Smooth muscle cell (in vitro differentiated cells): ENCODE data around the gene MYO5B. TPM values are rescaled to one million over a fixed set of nuclear protein-coding genes. Genes with fewer than 3 reads are reported as not detected.
"Not testable (repeated sequence)": the region's sequence is repeated elsewhere in the genome, so short reads cannot be mapped to it uniquely, and the experiment has no call there.

ENCODE experiments used
- DNase-seq: peaks from one replicate; lab custom pipeline; 2025; ENCODE audit not compliant: unreplicated experiment; lab: John Stamatoyannopoulos, UW
- H2AFZ ChIP-seq: fragments of 200-600 bp; sonication (generic); 2 replicates; pipeline ENCODE4 v1.6.0; 2016; ENCODE audit warnings: antibody characterized with exemption, low read depth, mild to moderate bottlenecking
- H3F3A ChIP-seq: fragments of 200-600 bp; sonication (generic); 2 replicates; pipeline ENCODE4 v1.6.0; 2017; ENCODE audit warnings: antibody characterized with exemption, low read depth
- H3K27ac ChIP-seq: fragments of 200-600 bp; sonication (generic); 2 replicates; pipeline ENCODE4 v1.5.1; 2016; ENCODE audit warnings: low read depth, mild to moderate bottlenecking
- H3K27me3 ChIP-seq: fragments of 200-600 bp; sonication (generic); 2 replicates; pipeline ENCODE4 v1.6.1; 2016; ENCODE audit warnings: low read depth, mild to moderate bottlenecking
- H3K36me3 ChIP-seq: fragments of 200-600 bp; sonication (generic); 2 replicates; pipeline ENCODE4 v1.5.1; 2016; ENCODE audit warnings: low read depth
- H3K4me1 ChIP-seq: fragments of 200-600 bp; sonication (generic); 2 replicates; pipeline ENCODE4 v1.5.1; 2016; ENCODE audit warnings: low read depth
- H3K4me2 ChIP-seq: fragments of 200-600 bp; sonication (generic); 2 replicates; pipeline ENCODE4 v1.6.0; 2016; ENCODE audit warnings: mild to moderate bottlenecking
- H3K4me3 ChIP-seq: fragments of 200-600 bp; sonication (generic); 2 replicates; pipeline ENCODE4 v1.5.1; 2016; ENCODE audit warnings: mild to moderate bottlenecking
- H3K79me2 ChIP-seq: fragments of 200-600 bp; sonication (generic); 2 replicates; pipeline ENCODE4 v1.6.0; 2016; ENCODE audit warnings: low read depth, mild to moderate bottlenecking
- H3K9ac ChIP-seq: fragments of 200-600 bp; sonication (generic); 2 replicates; pipeline ENCODE4 v1.6.0; 2016; ENCODE audit warnings: low read depth
- H3K9me3 ChIP-seq: fragments of 200-600 bp; sonication (generic); replicated peaks from 2 replicates; pipeline ENCODE4 v1.5.1; 2016; ENCODE audit warnings: low read depth
- H4K20me1 ChIP-seq: fragments of 200-600 bp; sonication (generic); 2 replicates; pipeline ENCODE4 v1.6.0; 2016; ENCODE audit warnings: low read depth
- CTCF ChIP-seq: fragments of 200-600 bp; sonication (generic); IDR thresholded peaks from 2 replicates; pipeline ENCODE4 v1.5.1; 2017; ENCODE audit warnings: borderline replicate concordance, mild to moderate bottlenecking, antibody characterized with exemption; ENCODE audit not compliant: insufficient read depth, poor library complexity, severe bottlenecking
- WGBS: methylation state at CpG from one replicate; pipeline ENCODE4 v1.1.7; 2016; ENCODE audit warnings: low lambda C conversion rate; 5-methylcytosine and 5-hydroxymethylcytosine counted together
- polyA plus RNA-seq: library from polyadenylated mRNA; unstranded; fragments of >200 nt; fragmentation: Nextera tagmentation; extraction: Ambion mirVana; gene quantifications from 2 replicates; pipeline ENCODE4 v1.2.1, GENCODE V29; 2016
- total RNA-seq: library from RNA; depleted of rRNA; stranded (reverse); fragments of >200 nt; gene quantifications from 2 replicates; pipeline ENCODE4 v1.2.3, GENCODE V29; 2014

MYO5B gene
- total and polyA plus RNA-seq, 2 experiments from 2014 or later = 1.7 to 25.3 TPM

GRCh38 chr18:49837889-49838288, 357.1 kb downstream of the MYO5B start:
- Histone ChIP-seq H3K9me3 (no peaks in the 10 kb centered on the region), H3K79me2 (no peaks in the 10 kb centered on the region), H3F3A (no peaks in the 10 kb centered on the region), H3K36me3 (no peaks in the 10 kb centered on the region), H3K27me3 (no peaks in the 10 kb centered on the region), H4K20me1 (no peaks in the 10 kb centered on the region), H3K27ac (no peak overlapping the region), H2AFZ (no peak overlapping the region), H3K4me3 (no peak overlapping the region), H3K4me2 (no peak overlapping the region), H3K9ac (no peak overlapping the region), H3K4me1 (no peaks in the 10 kb centered on the region)
- no peak for TF ChIP-seq CTCF
- no peak for DNase-seq
- 87% methylated on average over 5 of the region's 5 CpGs for WGBS

- H3K9ac ChIP-seq, H3K4me3 ChIP-seq, H3K36me3 ChIP-seq, H3K4me1 ChIP-seq, H3K27ac ChIP-seq, H2AFZ ChIP-seq, DNase-seq, H3K79me2 ChIP-seq, H4K20me1 ChIP-seq, H3K9me3 ChIP-seq, H3K27me3 ChIP-seq, H3F3A ChIP-seq, H3K4me2 ChIP-seq: not testable (repeated sequence)
- WGBS = 93% methylated on average over 9 of the region's 9 CpGs
Observed at GRCh38 chr18:49837316-49837835, 357.6 kb downstream of the MYO5B start.

GRCh38 chr18:49835405-49835804, 359.5 kb downstream of the MYO5B start:
- Histone ChIP-seq H3K9ac (peak overlapping the region; percentile 25), H3K79me2 (no peaks in the 10 kb centered on the region), H3K4me2 (peak overlapping the region; percentile 28), H3K4me1 (no peaks in the 10 kb centered on the region), H3K27me3 (no peaks in the 10 kb centered on the region), H3K9me3 (no peaks in the 10 kb centered on the region), H3K4me3 (no peak overlapping the region), H3F3A (no peaks in the 10 kb centered on the region), H3K27ac (peak overlapping the region; percentile 77), H4K20me1 (no peaks in the 10 kb centered on the region), H2AFZ (no peak overlapping the region), H3K36me3 (no peaks in the 10 kb centered on the region)
- TF ChIP-seq CTCF = no peak
- 95% methylated on average over 2 of the region's 2 CpGs for WGBS
- no peak for DNase-seq

GRCh38 chr18:49834258-49834657, 360.7 kb downstream of the MYO5B start:
- WGBS = 96% methylated on average over 3 of the region's 3 CpGs

More at GRCh38 chr18:49834258-49834657, 360.7 kb downstream of the MYO5B start:
- H3K27ac ChIP-seq = peak overlapping the region; percentile 77
- no peaks in the 10 kb centered on the region for H3K27me3 ChIP-seq
- H3K9me3 ChIP-seq = no peaks in the 10 kb centered on the region
- no peak for DNase-seq
- no peaks in the 10 kb centered on the region for H3F3A ChIP-seq
- no peak overlapping the region for H3K4me2 ChIP-seq
- H3K4me3 ChIP-seq = no peak overlapping the region
- H3K9ac ChIP-seq = no peak overlapping the region
- no peaks in the 10 kb centered on the region for H3K36me3 ChIP-seq
- no peaks in the 10 kb centered on the region for H4K20me1 ChIP-seq
- no peak for TF ChIP-seq CTCF
- H3K4me1 ChIP-seq = no peaks in the 10 kb centered on the region
- H2AFZ ChIP-seq = no peak overlapping the region
- no peaks in the 10 kb centered on the region for H3K79me2 ChIP-seq
